Subcutaneous abdominal adipose tissue (tissue), 5 donors: ENCODE results near the gene CT45A5.
A peak's percentile ranks its signal among the peaks of the same experiment; 100 is the strongest.
"Not testable (repeated sequence)": the region's sequence is repeated elsewhere in the genome, so short reads cannot be mapped to it uniquely, and the experiment has no call there.

Experiments used
- H3K27ac ChIP-seq: one replicate; pipeline ENCODE4 v1.7.0; 2013; ENCODE audit warnings: low read depth, mild to moderate bottlenecking, inconsistent platforms, low read length, moderate library complexity
- H3K27me3 ChIP-seq, 5 donors: one replicate each; pipeline ENCODE4 v1.7.0; 2013; ENCODE audit warnings: low read length in 5 of 5, inconsistent platforms in 1 of 5; ENCODE audit not compliant: control insufficient read depth in 5 of 5, insufficient read depth in 4 of 5
- H3K36me3 ChIP-seq, 5 donors: one replicate each; pipeline ENCODE4 v1.7.0; 2013; ENCODE audit warnings: low read length in 5 of 5; ENCODE audit not compliant: control insufficient read depth in 5 of 5, insufficient read depth in 5 of 5
- H3K4me1 ChIP-seq, 5 donors: one replicate each; pipeline ENCODE4 v1.7.0; 2013; ENCODE audit warnings: low read length in 5 of 5, mild to moderate bottlenecking in 3 of 5, moderate library complexity in 1 of 5; ENCODE audit not compliant: control insufficient read depth in 5 of 5, insufficient read depth in 5 of 5
- H3K4me3 ChIP-seq, 5 donors: one replicate each; pipeline ENCODE4 v1.7.0; 2013; ENCODE audit warnings: low read length in 5 of 5, low read depth in 1 of 5
- H3K9ac ChIP-seq, 5 donors: one replicate each; pipeline ENCODE4 v1.7.0; 2013; ENCODE audit warnings: low read length in 5 of 5, mild to moderate bottlenecking in 4 of 5, moderate library complexity in 3 of 5
- H3K9me3 ChIP-seq, 5 donors: one replicate each; pipeline ENCODE4 v1.7.0; 2013; ENCODE audit warnings: low read length in 5 of 5; ENCODE audit not compliant: control insufficient read depth in 5 of 5
- donor health status: healthy.
- donor health status: healthy.
- donor health status: healthy.
- donor health status: healthy.
- donor health status: healthy.

The CT45A5 gene, protein sequence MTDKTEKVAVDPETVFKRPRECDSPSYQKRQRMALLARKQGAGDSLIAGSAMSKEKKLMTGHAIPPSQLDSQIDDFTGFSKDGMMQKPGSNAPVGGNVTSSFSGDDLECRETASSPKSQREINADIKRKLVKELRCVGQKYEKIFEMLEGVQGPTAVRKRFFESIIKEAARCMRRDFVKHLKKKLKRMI

GRCh38 chrX:135785403-135785802 is at the start of gene CT45A5:
Gene CT45A5, minus strand, starts transcription at chrX:135785503. Its CDS starts 3,774 bp downstream, at chrX:135781729.
- not testable (repeated sequence) for H3K27me3 ChIP-seq, H3K9ac ChIP-seq, H3K4me3 ChIP-seq, H3K36me3 ChIP-seq, H3K9me3 ChIP-seq, H3K27ac ChIP-seq, H3K4me1 ChIP-seq

GRCh38 chrX:135819912-135820311 is 34.6 kb upstream of the CT45A5 start, which contains the start of gene CT45A2:
Gene CT45A2, minus strand, starts transcription at chrX:135820012. Its CDS starts 3,747 bp downstream, at chrX:135816265.
- not testable (repeated sequence) for H3K4me1 ChIP-seq, H3K4me3 ChIP-seq, H3K36me3 ChIP-seq, H3K9ac ChIP-seq, H3K27me3 ChIP-seq, H3K9me3 ChIP-seq, H3K27ac ChIP-seq

DNA sequence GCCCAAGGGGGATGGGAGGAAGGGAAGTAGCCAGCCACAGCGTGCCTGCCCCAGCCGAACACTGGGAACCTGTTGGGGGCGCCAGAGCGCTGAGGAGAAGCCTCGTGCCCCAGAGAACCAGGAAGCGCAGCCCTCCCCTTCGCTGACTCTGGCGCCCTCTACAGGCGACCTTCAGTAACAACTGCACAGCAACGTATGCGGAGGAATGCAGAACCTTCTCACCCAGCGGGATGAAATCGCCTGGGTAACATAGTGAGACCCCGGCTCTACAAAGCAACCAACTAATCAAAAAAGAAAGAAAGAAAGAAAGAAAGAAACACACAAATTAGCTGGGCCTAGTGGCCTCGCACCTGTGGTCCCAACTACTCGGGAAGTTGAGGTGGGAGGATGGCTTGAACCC is 17.4 kb upstream of the CT45A5 start, which contains the start of gene CT45A6:
CT45A6 (minus strand) TSS at position 101 of the 400 bp plus-strand sequence. CDS start 3,794 bp downstream, outside the sequence.
- H3K9me3 ChIP-seq, H3K4me3 ChIP-seq, H3K27me3 ChIP-seq, H3K36me3 ChIP-seq, H3K27ac ChIP-seq, H3K9ac ChIP-seq, H3K4me1 ChIP-seq: not testable (repeated sequence)

DNA sequence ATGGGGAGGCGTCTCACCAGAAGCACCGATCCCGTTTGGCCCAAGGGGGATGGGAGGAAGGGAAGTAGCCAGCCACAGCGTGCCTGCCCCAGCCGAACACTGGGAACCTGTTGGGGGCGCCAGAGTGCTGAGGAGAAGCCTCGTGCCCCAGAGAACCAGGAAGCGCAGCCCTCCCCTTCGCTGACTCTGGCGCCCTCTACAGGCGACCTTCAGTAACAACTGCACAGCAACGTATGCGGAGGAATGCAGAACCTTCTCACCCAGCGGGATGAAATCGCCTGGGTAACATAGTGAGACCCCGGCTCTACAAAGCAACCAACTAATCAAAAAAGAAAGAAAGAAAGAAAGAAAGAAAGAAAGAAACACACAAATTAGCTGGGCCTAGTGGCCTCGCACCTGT is 17.2 kb downstream of the CT45A5 start, which contains the start of gene CT45A3:
CT45A3 (minus strand) TSS at position 101 of the 400 bp plus-strand sequence. CDS start 3,747 bp downstream, outside the sequence.
- not testable (repeated sequence) for H3K36me3 ChIP-seq, H3K4me3 ChIP-seq, H3K9ac ChIP-seq, H3K4me1 ChIP-seq, H3K27me3 ChIP-seq, H3K27ac ChIP-seq, H3K9me3 ChIP-seq

DNA sequence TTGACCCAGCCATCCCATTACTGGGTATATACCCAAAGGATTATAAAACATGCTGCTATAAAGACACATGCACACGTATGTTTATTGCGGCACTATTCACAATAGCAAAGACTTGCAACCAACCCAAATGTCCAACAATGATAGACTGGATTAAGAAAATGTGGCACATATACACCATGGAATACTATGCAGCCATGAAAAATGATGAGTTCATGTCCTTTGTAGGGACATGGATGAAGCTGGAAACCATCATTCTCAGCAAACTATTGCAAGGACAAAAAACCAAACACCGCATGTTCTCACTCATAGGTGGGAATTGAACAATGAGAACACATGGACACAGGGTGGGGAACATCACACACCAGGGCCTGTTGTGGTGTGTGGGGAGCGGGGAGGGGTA is 40.6 kb downstream of the CT45A5 start:
- not testable (repeated sequence) for H3K36me3 ChIP-seq, H3K4me3 ChIP-seq, H3K27ac ChIP-seq, H3K4me1 ChIP-seq, H3K9ac ChIP-seq, H3K9me3 ChIP-seq
- H3K27me3 ChIP-seq = peaks cover 0 to 11% (median 5%) of the 10 kb centered on the region in 5 donors

GRCh38 chrX:135741192-135741715 is 44.0 kb downstream of the CT45A5 start:
- Histone ChIP-seq H3K9ac (no peak overlapping the region), H3K27me3 (peaks cover 0 to 14% (median 5%) of the 10 kb centered on the region in 5 donors), H3K9me3 (no peaks in the 10 kb centered on the region), H3K4me1 (no peaks in the 10 kb centered on the region), H3K36me3 (no peaks in the 10 kb centered on the region), H3K27ac (no peak overlapping the region), H3K4me3 (no peak overlapping the region)

- Histone ChIP-seq H3K27ac (no peak overlapping the region), H3K4me3 (peak overlapping the region in 1 of 5 donors; percentile 1), H3K9me3 (no peaks in the 10 kb centered on the region), H3K27me3 (peaks cover 0 to 14% (median 5%) of the 10 kb centered on the region in 5 donors), H3K9ac (no peak overlapping the region), H3K4me1 (no peaks in the 10 kb centered on the region), H3K36me3 (no peaks in the 10 kb centered on the region)
Observed at GRCh38 chrX:135740681-135741149, 44.6 kb downstream of the CT45A5 start.

DNA sequence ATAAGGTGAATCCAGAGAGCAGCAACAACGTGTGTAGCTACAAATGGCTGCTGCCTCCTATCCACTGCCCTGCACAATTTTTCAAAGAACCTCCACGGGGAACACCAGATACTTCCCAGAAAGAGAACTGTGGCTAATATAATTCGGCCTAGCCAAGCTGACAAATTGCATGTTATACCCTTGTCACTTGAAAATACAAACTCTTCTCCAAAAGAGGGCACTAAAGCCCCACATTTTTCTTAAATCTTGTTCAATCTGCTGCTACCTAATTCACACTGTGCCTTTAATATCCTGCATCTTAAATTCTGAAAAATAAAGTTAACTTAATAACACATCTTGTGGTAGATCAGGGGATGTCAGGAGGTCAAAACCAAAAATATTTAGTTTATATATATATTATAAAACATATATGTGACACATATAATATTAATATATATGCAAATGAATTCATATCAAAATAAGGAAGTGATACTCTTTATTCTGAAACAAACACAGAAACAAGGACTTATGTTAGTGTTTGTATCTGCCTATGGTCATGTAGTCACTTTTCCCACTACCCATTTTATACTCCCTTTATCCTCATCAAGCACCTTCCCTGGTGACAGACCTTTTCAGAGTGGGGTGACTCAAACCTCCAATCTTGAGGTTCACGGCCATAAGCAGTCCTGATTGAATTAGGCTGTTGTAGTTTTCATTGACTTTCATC is 47.8 kb downstream of the CT45A5 start:
- H3K9ac ChIP-seq = no peak overlapping the region
- no peak overlapping the region for H3K4me3 ChIP-seq
- H3K27me3 ChIP-seq = peaks cover 0 to 19% (median 5%) of the 10 kb centered on the region in 5 donors
- H3K9me3 ChIP-seq = no peaks in the 10 kb centered on the region
- H3K4me1 ChIP-seq = no peaks in the 10 kb centered on the region
- H3K27ac ChIP-seq = no peak overlapping the region
- H3K36me3 ChIP-seq = no peaks in the 10 kb centered on the region

- H3K27me3 ChIP-seq = peaks cover 0 to 10% (median 0%) of the 10 kb centered on the region in 5 donors
- H3K27ac ChIP-seq, H3K4me1 ChIP-seq, H3K9ac ChIP-seq, H3K9me3 ChIP-seq, H3K4me3 ChIP-seq, H3K36me3 ChIP-seq: not testable (repeated sequence)
Observed at GRCh38 chrX:135734666-135735065, 50.6 kb downstream of the CT45A5 start.
